Endothelial cell of umbilical vein (primary cell): Measurements from ENCODE around the gene RAB6B.

ENCODE experiments used
- EZH2 ChIP-seq: IDR thresholded peaks from 2 replicates; pipeline ENCODE4 v1.6.1; 2012; ENCODE audit warnings: borderline replicate concordance, low read depth, mild to moderate bottlenecking, moderate library complexity, low read length, inconsistent platforms; ENCODE audit not compliant: severe bottlenecking
- GATA2 ChIP-seq: IDR thresholded peaks from 2 replicates; pipeline ENCODE4 v1.7.0; 2011; ENCODE audit warnings: low read depth, mild to moderate bottlenecking, moderate library complexity, mixed read lengths, low read length; ENCODE audit not compliant: insufficient read length, insufficient read depth
- JUN ChIP-seq: IDR thresholded peaks from 2 replicates; pipeline ENCODE4 v1.6.1; 2011; ENCODE audit warnings: borderline replicate concordance, low read depth; ENCODE audit not compliant: insufficient read length, insufficient read depth
- MYC ChIP-seq: IDR thresholded peaks from one replicate; pipeline ENCODE4 v1.6.1; 2011; ENCODE audit warnings: mild to moderate bottlenecking, low read depth, low read length
- POLR2A ChIP-seq: IDR thresholded peaks from 2 replicates; pipeline ENCODE4 v1.6.1; 2012; ENCODE audit warnings: low read depth, mild to moderate bottlenecking, control low read depth, low read length
- POLR2AphosphoS5 ChIP-seq: IDR thresholded peaks from 2 replicates; pipeline ENCODE4 v1.6.1; 2012; ENCODE audit warnings: low read depth, mild to moderate bottlenecking, control low read depth, low read length, moderate library complexity; ENCODE audit not compliant: insufficient read depth
- TF ChIP-seq, protein P1 (sequence below), 2 donors: IDR thresholded peaks; 1 replicate in 1 of 2; 2 replicates in 1 of 2; pipeline ENCODE4 v1.5.1; 2011; ENCODE audit warnings: low read length in 2 of 2, mild to moderate bottlenecking in 2 of 2, moderate library complexity in 2 of 2, control low read depth in 1 of 2, inconsistent platforms in 1 of 2, low read depth in 1 of 2; ENCODE audit not compliant: insufficient read depth in 1 of 2; ENCODE audit errors: extremely low read depth in 1 of 2

DNA sequence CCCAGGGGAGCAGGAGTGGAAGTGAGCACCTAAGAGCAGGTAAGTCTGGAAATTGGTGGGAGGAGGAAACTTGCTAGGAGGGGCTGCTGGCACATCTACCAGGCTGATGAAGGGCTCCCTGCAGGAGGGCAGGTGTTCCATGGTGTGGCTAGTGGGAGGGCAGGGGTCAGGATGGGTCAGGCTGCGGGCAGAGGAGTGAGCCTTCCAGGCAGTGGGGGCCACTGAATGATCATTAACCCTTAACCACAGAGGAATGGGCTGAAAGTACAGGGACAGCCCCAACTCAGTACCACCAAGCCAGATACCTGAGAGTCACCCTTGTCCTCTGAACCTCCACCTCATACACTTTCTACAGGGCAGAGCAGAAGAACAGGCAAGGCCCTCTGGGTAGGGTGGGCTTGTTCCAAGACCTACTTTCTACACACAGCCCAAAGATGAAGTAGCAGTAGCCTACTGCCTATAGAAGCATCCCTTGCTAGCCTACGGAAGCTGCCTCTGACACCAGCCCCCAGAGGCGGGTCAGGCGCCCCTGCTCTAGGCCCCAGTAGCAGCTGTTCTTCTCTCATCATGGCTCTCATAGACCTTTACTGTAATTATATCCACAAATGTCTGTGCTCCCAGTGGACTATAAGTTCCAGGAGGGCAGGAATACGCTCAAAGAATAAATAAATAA lies 4.6 kb downstream of the RAB6B start:
- TF ChIP-seq, protein P1, sequence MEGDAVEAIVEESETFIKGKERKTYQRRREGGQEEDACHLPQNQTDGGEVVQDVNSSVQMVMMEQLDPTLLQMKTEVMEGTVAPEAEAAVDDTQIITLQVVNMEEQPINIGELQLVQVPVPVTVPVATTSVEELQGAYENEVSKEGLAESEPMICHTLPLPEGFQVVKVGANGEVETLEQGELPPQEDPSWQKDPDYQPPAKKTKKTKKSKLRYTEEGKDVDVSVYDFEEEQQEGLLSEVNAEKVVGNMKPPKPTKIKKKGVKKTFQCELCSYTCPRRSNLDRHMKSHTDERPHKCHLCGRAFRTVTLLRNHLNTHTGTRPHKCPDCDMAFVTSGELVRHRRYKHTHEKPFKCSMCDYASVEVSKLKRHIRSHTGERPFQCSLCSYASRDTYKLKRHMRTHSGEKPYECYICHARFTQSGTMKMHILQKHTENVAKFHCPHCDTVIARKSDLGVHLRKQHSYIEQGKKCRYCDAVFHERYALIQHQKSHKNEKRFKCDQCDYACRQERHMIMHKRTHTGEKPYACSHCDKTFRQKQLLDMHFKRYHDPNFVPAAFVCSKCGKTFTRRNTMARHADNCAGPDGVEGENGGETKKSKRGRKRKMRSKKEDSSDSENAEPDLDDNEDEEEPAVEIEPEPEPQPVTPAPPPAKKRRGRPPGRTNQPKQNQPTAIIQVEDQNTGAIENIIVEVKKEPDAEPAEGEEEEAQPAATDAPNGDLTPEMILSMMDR (IDR thresholded peaks at IDR 0.05; ENCODE audit: extremely low read depth in 1 of 2, insufficient read depth in 1 of 2, low read depth in 1 of 2, low read length in 2 of 2): no peak
- TF ChIP-seq POLR2A: no peak
- no peak for TF ChIP-seq JUN
- TF ChIP-seq POLR2AphosphoS5: no peak
- TF ChIP-seq EZH2: no peak
- no peak for TF ChIP-seq GATA2
- TF ChIP-seq MYC: no peak
